HCT116 (cell line): ENCODE data around the gene WDR90.

Source experiments
- CEBPB ChIP-seq: IDR thresholded peaks from 2 replicates; pipeline ENCODE4 v1.6.1; 2012; ENCODE audit warnings: low read depth
- CTCF ChIP-seq, 3 experiments: fragments of 200-600 bp in 1 of 3; sonication (generic) in 1 of 3; IDR thresholded peaks in 2 of 3; conservative IDR thresholded peaks in 1 of 3; 2 replicates each; pipeline ENCODE4 v1.5.1; 2012 to 2017; ENCODE audit warnings: low read depth in 2 of 3, low read length in 2 of 3, antibody characterized with exemption in 1 of 3, borderline replicate concordance in 1 of 3, control low read depth in 1 of 3, mild to moderate bottlenecking in 1 of 3, mixed read lengths in 1 of 3, mixed run types in 1 of 3, moderate library complexity in 1 of 3; ENCODE audit not compliant: insufficient read depth in 1 of 3
- EGR1 ChIP-seq: IDR thresholded peaks from 2 replicates; pipeline ENCODE4 v1.6.1; 2012; ENCODE audit warnings: low read depth
- EZH2 ChIP-seq: fragments of 200-600 bp; sonication (generic); IDR thresholded peaks from 2 replicates; pipeline ENCODE4 v1.6.1; 2017; ENCODE audit warnings: antibody characterized with exemption, mixed run types
- POLR2A ChIP-seq: IDR thresholded peaks from 2 replicates; pipeline ENCODE4 v1.7.0; 2011; ENCODE audit warnings: borderline replicate concordance; ENCODE audit not compliant: insufficient read depth, insufficient read length; ENCODE audit errors: extremely low read depth
- POLR2AphosphoS5 ChIP-seq: IDR thresholded peaks from 2 replicates; pipeline ENCODE4 v1.6.1; 2011; ENCODE audit warnings: mild to moderate bottlenecking, low read depth, low read length, moderate library complexity
- YY1 ChIP-seq: IDR thresholded peaks from 2 replicates; pipeline ENCODE4 v1.6.1; 2011; ENCODE audit warnings: low read length, low read depth, moderate library complexity, mild to moderate bottlenecking; ENCODE audit not compliant: insufficient replicate concordance; ENCODE audit errors: extremely low read depth
- ZBTB33 ChIP-seq: IDR thresholded peaks from 2 replicates; pipeline ENCODE4 v1.6.1; 2011; ENCODE audit warnings: mild to moderate bottlenecking, low read length, moderate library complexity; ENCODE audit not compliant: insufficient replicate concordance; ENCODE audit errors: extremely low read depth

GRCh38 chr16:617855-618254 is 31.3 kb upstream of the WDR90 start:
- TF ChIP-seq POLR2AphosphoS5 (no peak), CTCF (IDR thresholded peaks at IDR 0.05 in 2 of 3, conservative IDR thresholded peaks at IDR 0.05 in 1 of 3; ENCODE audit: borderline replicate concordance in 1 of 3, insufficient read depth in 1 of 3, low read depth in 2 of 3, low read length in 2 of 3) (no peak), EZH2 (no peak), POLR2A (no peak), ZBTB33 (no peak), CEBPB (no peak), EGR1 (no peak), YY1 (no peak)
